Subcutaneous preadipocyte (primary cell): ENCODE data around the gene KAT2A. TPM values are rescaled to one million over a fixed set of nuclear protein-coding genes. Genes with fewer than 3 reads are reported as not detected.

Experiments
- total RNA-seq: library from RNA; depleted of rRNA; stranded (reverse); fragments of >200 nt; gene quantifications from 2 replicates; pipeline ENCODE4 v1.2.3, GENCODE V29; 2012

Gene KAT2A
- 13.6 and 15.6 TPM in 2 replicates for total RNA-seq

GRCh38 chr17:42120770-42121769, at the start of gene KAT2A:
Gene KAT2A, minus strand, starts transcription at chr17:42121367. Its CDS starts 63 bp downstream, at chr17:42121304.

DNA sequence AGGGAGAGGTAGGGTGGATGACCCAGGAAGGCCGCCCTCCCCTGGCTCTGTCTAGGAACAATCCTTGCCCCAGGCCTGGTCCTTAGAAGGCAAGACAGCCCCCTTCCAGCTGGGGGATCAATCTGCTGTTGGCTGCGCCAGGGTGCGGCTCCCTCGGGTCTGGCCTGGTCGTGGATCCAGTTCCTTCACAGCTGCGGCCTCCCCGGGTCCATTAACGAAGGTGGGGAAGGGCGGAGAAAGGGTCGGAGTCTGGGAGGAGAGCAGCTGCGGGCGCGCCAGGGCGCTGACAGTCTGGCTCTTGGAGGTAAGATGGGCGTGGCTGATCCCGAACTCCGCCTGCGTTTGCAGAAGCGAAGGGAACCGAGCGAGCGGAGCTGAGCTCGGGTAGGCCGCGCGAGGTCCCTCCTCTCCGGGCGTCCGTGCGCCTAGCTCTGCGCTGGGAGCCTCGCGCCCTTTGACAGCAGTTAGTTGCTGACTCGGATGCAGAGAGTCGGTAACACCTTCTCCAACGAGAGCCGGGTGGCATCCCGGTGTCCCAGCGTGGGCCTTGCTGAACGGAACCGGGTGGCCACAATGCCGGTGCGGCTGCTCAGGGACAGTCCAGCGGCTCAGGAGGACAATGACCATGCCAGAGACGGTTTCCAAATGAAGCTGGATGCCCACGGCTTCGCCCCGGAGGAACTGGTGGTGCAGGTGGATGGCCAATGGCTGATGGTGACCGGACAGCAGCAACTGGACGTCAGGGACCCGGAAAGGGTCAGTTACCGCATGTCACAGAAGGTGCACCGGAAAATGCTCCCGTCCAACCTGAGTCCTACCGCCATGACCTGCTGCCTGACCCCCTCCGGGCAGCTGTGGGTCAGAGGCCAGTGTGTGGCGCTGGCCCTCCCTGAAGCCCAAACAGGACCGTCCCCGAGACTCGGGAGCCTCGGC, 1.5 kb upstream of the KAT2A start, which contains the start of gene HSPB9:
Gene HSPB9 (plus strand): TSS at position 434 of the 933 bp plus-strand sequence. CDS start 47 bp downstream, at position 481.

GRCh38 chr17:42112552-42113176, 8.5 kb downstream of the KAT2A start, which contains the start of gene DHX58:
Gene DHX58, minus strand, starts transcription at chr17:42112714. Its CDS starts 822 bp downstream, at chr17:42111892.

GRCh38 chr17:42097691-42098631, 23.2 kb downstream of the KAT2A start, which contains the start of gene ZNF385C:
Gene ZNF385C, minus strand, starts transcription at chr17:42098473. Its CDS starts 35,417 bp downstream, at chr17:42063056.

Other genes with a start within 250 kb of the KAT2A start
- 233 and 404 TPM in 2 replicates for gene ACLY, start 202.4 kb downstream of the KAT2A start, total RNA-seq
- 0.37 and 0.59 TPM in 2 replicates for gene ODAD4, start 190.8 kb downstream of the KAT2A start, total RNA-seq
- 48.5 and 54.0 TPM in 2 replicates for gene CNP, start 154.6 kb downstream of the KAT2A start, total RNA-seq
- 64.3 and 78.8 TPM in 2 replicates for gene DNAJC7, start 103.9 kb downstream of the KAT2A start, total RNA-seq
- gene NKIRAS2, start 101.3 kb downstream of the KAT2A start, total RNA-seq, result 19.5 and 26.0 TPM in 2 replicates
- under 0.01 and 0.37 TPM in 2 replicates for gene C17orf113, start 70.8 kb downstream of the KAT2A start, total RNA-seq
- not detected in 2 replicates for gene ZNF385C, start 22.9 kb downstream of the KAT2A start, total RNA-seq
- 4.5 and 7.0 TPM in 2 replicates for gene DHX58, start 8.7 kb downstream of the KAT2A start, total RNA-seq
- gene HSPB9, start 1.4 kb upstream of the KAT2A start, total RNA-seq, result not detected in 2 replicates
- 86.7 and 87.2 TPM in 2 replicates for gene RAB5C, start 33.6 kb upstream of the KAT2A start, total RNA-seq
- not detected in 2 replicates for gene KCNH4, start 59.8 kb upstream of the KAT2A start, total RNA-seq
- gene HCRT, start 64.1 kb upstream of the KAT2A start, total RNA-seq, result not detected in 2 replicates
- gene GHDC, start 73.1 kb upstream of the KAT2A start, total RNA-seq, result 9.0 and 15.1 TPM in 2 replicates
- 22.0 and 26.2 TPM in 2 replicates for gene STAT5B, start 155.0 kb upstream of the KAT2A start, total RNA-seq
- gene STAT5A, start 167.1 kb upstream of the KAT2A start, total RNA-seq, result 9.6 and 19.1 TPM in 2 replicates